Urothelium cell line (cell line): ENCODE measurements around the gene DTYMK.

Experiments used
- DNase-seq: peaks from one replicate; pipeline ENCODE4 v3.0.0; 2011; ENCODE audit warnings: low spot score, mixed read lengths
- FAIRE-seq: peaks from 2 replicates; lab custom pipeline; 2011; peaks lifted over from hg19 to GRCh38; lab: Jason Lieb, UNC

Gene DTYMK

GRCh38 chr2:241708879-241709278 is 22.3 kb upstream of the DTYMK start:
- no peak for DNase-seq
- no peak for FAIRE-seq

DNA sequence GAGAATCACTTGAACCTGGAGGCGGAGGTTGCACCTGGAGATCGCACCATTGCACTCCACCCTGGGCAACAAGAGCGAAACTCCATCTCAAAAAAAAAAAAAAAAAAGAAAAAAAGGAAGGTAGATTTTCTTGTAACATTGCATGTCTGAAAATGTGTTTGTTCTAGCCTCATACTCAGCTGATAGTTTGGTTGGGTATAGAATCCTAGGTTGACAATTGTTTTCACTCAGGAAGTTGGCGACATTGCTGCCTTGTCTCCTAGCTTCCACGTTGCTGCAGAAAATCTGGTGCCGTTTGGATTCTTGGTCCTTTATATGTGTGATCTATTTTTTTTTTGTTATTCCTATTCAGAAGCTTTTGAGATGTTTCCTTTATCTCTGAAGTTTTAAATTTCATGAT is 19.9 kb upstream of the DTYMK start:
- DNase-seq (no peak), FAIRE-seq (no peak)

DNA sequence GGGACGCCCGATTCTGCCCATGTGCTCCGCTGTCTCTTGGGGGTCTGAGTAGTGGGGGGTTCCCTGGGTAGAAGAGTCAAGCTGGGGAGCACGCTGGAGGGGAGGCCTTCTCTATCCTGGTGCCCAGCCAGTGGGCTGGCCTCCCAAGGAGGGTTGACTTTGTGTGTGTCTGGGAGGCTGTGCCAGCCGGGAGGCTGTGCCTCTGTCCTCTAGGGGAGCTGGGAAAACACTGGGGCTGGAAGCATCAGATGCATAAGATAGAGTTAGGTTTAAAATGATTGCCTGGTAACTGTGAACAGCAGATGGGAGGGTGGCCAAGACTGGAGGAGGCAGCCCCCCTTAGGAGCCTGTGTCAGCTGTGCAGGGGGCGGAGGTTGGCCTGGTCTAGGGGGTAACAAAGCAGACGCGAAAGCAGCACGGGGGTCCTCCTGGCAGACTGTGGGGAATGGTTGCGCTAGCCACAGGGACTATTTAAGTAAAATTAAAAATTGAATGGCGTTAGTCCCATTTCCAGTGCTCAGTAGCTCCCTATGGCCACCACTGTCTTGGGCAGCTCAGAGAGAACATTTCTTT is 16.5 kb upstream of the DTYMK start:
- FAIRE-seq (no peak), DNase-seq (no peak)

GRCh38 chr2:241702155-241703031 is 15.8 kb upstream of the DTYMK start:
- DNase-seq (peak; percentile 93), FAIRE-seq (no peak)

DNA sequence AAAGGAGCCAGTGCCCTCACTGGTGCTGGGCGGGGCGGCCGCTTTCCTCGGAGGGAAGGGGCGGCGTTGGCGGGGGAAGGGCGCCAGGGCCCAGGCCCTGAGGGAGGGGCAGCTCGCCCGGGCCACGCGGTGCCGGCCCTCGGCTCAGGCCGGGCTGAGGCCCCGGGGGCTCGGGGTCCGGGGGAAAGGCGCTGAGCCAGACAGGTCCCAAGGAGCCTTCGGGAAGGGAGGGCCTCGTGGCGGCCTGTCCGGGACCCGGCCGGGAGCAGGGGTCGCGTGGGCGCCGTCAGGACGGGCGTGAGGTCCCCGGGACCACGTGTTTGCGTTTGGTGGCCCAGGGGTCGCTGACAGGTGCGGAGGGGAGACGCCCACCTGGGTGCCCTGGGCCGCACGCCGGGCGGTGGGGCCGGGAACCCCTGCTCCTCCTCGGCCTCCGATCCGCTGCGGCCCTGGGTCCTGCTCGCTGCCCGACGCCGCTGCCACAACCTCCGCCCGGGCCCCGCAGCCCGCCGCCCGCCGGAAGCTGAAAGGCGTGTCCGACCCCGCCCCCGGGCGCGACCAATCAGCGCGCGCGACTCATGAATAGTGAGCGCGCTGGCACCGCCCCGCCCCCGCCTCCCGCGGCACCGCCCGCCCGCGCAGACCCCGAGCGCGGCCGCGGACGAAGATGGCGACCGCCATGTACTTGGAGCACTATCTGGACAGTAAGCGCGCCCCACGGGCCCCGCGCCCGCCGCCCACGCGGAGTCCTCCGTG is 15.0 kb upstream of the DTYMK start, which contains the start of gene ING5:
ING5 (plus strand) TSS at position 641 of the 756 bp plus-strand sequence; CDS start at position 668, 27 bp downstream.
- peak; percentile 94 for DNase-seq

DNA sequence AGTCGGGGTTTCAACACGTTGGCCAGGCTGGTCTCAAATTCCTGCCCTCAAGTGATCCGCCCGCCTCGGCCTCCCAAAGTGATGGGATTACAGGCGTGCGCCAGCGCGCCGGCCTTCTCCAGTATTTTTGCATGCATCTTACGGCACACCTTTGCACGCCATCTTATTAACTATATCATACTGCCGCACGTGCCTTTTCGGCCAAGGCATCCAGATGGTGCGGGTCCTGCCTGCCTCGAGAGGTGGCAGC is 14.5 kb upstream of the DTYMK start:
- FAIRE-seq, result peak; percentile 90

More for the DNA sequence above, 15.0 kb upstream of the DTYMK start, which contains the start of gene ING5:
- peak; percentile 20 for FAIRE-seq

GRCh38 chr2:241695651-241696050 is 9.0 kb upstream of the DTYMK start:
- no peak for FAIRE-seq
- no peak for DNase-seq

More for the DNA sequence above, 14.5 kb upstream of the DTYMK start:
- DNase-seq, result no peak

- FAIRE-seq, result no peak
- no peak for DNase-seq
These were observed 5.8 kb upstream of the DTYMK start for GRCh38 chr2:241692448-241692847.

DNA sequence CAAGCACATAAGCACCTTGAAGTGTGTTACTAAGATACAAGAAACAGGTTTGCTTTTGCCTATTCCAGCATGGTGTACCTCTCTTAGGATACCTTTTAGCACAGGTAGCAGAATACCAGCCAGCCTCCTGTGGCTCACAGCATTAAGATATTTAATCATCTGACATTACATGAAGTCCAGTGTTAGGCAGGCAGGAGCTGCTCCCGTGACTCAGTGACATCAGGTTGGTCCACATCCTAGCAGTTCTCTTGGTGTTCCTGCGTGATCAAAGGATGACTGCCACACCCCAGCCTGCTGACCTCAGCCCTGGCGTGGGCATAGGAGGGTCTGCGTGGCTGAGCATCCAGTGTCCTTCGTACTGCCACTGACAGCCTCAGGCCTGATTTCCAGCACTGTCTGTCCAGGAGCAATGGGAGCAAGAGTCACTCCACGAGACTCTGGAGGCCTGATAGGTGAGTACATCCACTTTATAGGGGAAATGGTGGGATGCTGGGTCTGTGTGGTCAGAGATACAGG is 3.6 kb upstream of the DTYMK start:
- no peak for FAIRE-seq
- no peak for DNase-seq

DNA sequence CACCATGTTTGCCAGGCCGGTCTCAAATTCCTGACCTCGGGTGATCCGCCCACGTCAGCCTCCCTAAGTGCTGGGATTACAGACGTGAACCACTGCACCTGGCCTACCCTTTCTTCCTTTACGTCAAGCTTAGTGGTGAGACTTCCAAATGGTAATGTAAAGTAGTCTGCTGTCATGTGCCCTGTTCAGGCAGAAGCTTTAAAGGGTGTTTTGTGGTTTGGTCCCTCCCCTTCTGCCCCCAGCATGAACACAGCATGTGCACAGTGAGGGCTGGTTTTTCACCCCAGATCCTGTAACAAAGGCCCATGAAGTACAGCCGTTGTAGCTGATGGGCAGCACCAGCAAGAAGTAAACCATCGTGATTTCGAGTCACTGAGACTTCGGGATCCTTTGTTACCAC is 2.7 kb upstream of the DTYMK start:
- FAIRE-seq, result no peak
- no peak for DNase-seq

GRCh38 chr2:241686324-241686649 is 328 bp downstream of the DTYMK start:
- no peak for FAIRE-seq
- no peak for DNase-seq

- DNase-seq (peak; percentile 76), FAIRE-seq (no peak)
These were observed 5.6 kb downstream of the DTYMK start for GRCh38 chr2:241680827-241681599.

DNA sequence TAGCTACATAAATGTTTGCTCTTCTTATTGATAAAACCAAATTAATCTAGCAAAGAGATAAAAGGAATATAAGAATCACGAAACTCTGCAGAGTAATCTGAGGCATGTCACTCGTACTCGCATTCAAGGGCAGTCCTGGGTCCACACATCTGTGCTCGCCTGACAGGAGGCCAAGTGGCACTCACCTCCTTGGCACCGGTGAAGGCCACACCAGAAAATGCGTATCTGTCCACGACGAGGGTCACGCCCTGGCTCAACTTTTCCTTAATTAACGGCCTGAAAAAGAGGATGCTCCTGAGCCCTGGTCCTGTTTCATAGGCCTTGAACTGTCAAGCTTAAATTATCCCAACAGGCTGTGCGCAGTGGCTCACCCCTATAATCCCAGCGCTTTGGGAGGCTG is 6.6 kb downstream of the DTYMK start:
- FAIRE-seq, result no peak
- DNase-seq, result no peak

DNA sequence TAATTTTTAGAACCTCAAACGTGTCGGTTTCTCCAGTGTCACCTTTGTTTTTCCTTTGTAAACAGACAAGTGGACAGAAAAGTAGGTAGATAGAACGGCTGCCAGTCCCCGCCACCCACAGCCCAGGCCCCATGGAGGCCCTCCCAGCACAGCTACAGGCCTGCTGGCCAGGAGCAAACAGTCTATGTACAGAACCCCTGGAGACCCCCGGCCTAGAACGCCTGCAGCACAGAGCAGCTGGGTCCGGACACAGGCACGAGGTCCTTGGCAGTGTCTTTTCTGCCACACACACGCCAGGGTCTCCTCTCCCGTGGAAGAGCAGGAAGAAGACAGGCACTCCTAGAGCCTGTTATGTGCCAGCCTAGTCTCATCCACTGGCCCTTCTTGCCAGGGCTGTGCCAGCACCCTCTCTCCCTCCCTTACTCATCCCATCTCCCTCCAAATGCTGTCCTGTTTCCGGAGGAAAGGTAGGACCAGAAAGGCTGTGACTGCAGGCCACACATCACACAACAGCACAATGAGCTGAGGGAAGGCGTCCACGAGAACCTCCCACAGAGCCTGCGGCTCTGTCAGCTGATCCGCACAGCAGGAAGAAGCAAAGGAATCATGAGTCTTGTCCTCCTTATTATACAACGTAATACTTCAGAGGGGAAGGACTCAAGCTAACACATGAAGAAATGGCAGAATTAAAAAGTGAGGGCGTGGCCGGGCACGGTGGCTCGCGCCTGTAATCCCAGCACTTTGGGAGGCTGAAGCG is 7.7 kb downstream of the DTYMK start:
- DNase-seq (no peak), FAIRE-seq (no peak)

GRCh38 chr2:241678307-241678706 is 8.3 kb downstream of the DTYMK start:
- DNase-seq (no peak), FAIRE-seq (no peak)

DNA sequence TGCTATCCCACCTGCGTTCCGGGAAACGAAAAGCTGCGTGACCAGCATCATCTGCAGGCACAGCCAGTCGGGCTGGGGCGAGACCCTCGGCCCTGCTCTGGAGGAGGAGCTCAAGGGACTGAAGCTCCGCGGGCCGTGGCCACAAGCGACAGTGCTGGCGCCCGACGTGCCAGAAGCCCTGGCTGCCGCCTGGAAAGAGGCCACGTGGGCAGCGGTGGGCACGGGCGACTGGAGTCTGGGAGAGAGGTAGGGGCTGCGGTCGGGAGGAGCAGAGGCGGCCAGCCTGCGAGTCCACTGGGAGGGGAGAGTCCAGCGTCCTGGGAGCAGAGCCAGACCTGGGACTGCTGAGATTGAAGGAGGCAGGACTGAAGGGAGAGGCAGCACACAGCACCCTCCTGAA is 9.2 kb downstream of the DTYMK start:
- no peak for FAIRE-seq

DNA sequence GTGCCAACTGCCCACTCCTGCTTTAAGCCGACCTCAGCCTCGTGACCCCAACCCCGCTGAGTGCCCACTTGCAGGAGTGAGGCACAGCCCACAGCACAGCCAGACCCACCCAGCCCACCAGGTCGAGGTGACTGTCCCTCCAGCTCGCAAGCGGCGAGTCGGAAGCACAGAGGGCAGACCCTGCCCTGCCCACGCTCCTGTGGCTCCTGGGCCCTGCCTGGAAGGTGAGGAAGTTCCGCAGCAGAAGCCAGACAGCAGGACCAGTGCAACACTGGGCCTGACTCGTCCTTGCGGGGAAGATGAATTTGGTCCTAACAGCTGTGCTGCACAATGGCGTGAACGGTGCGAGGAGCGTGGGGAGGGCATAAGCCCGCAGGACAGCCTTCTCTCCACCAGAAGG is 9.9 kb downstream of the DTYMK start:
- DNase-seq (no peak), FAIRE-seq (no peak)

More for the DNA sequence above, 9.2 kb downstream of the DTYMK start:
- DNase-seq, result no peak

DNA sequence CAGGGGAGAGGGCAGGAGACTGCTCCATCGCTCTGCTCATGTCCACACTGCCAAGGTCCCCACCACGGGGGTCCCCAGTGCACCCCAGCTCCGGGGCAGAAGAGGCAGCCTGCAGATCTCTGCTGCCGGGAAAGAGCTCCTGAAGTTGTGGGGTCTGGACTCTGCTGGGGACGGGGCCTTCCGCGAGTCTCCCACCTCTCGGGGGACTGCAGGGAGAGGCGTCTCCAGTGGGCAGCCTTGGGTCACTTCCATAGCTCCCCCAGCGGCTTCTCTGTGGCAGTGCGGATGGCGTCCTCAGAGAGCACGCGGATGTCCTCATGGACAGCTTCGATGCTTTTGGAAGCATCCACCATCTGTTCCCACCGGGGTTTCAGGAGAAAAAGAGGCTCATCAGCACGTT is 10.7 kb downstream of the DTYMK start:
- no peak for FAIRE-seq
- DNase-seq, result no peak

DNA sequence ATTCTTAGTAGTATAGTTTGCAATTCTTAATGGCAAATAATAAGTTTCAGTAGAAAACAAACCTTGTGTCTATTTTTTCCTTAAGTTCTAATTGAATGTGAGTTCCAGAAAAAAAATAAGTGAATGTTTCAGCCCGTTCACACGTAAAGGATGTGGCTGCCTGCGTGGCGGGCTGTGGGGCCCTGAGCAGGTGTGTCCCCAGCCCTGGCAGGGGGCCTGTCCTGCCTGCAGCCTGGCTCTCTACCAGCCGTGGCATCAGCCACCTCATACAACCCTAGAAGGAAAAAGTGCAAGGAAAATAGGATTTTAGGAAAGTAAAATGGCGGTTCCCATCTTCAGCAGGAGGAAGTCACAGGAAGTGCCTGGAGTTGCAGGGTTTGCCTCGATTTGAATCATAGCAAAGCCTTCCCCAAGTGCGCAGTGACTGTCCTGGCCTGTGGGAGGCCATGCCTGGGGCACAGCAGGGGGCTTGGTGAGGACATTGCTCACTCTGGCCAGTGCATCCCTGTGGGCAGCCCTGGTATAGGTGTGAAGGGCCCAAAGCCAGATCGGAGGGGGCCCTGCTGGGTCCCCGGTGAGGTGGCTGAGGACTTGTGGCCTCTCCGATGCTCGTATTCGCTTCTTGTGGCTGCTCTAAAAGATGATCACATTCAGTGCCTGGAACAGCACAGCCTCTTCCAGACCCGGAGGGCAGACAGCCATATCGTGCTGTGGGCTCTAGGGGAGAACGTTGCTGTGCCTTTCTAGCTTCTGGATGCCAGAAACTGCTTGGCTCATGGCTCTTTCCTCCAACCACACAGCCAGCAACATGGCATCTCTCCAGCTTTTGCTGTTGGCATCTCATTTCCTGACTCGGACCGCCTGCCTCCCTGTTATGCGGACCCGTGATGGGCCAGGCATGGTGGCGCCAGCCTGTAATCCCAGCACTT is 12.6 kb downstream of the DTYMK start:
- no peak for DNase-seq
- no peak for FAIRE-seq
